ENCODE measurements around the gene FAM13A. TPM values are rescaled to one million over a fixed set of nuclear protein-coding genes. Genes with fewer than 3 reads are reported as not detected.

Gene FAM13A
- total RNA-seq, 2 donors from 2014 or later: 27.2 to 107 TPM

GRCh38 chr4:88681209-88681608 lies 375.8 kb downstream of the FAM13A start:
- intact Hi-C loops (cut with DNase I): no loop called here

More at GRCh38 chr4:88681209-88681608, 375.8 kb downstream of the FAM13A start:
- H3K36me3 ChIP-seq: peaks cover 0 to 8% of the 10 kb centered on the region in 2 donors
- no peaks in the 10 kb centered on the region for H3K9me3 ChIP-seq
- no peak overlapping the region for H3K27ac ChIP-seq
- H3K4me1 ChIP-seq (replicated peaks): no peaks in the 10 kb centered on the region
- TF ChIP-seq, protein P1, sequence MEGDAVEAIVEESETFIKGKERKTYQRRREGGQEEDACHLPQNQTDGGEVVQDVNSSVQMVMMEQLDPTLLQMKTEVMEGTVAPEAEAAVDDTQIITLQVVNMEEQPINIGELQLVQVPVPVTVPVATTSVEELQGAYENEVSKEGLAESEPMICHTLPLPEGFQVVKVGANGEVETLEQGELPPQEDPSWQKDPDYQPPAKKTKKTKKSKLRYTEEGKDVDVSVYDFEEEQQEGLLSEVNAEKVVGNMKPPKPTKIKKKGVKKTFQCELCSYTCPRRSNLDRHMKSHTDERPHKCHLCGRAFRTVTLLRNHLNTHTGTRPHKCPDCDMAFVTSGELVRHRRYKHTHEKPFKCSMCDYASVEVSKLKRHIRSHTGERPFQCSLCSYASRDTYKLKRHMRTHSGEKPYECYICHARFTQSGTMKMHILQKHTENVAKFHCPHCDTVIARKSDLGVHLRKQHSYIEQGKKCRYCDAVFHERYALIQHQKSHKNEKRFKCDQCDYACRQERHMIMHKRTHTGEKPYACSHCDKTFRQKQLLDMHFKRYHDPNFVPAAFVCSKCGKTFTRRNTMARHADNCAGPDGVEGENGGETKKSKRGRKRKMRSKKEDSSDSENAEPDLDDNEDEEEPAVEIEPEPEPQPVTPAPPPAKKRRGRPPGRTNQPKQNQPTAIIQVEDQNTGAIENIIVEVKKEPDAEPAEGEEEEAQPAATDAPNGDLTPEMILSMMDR (IDR thresholded peaks at IDR 0.05): no peak
- no peak for TF ChIP-seq POLR2AphosphoS5 (IDR thresholded peaks at IDR 0.05)
- TF ChIP-seq POLR2A (IDR thresholded peaks at IDR 0.05): no peak
- H3K27me3 ChIP-seq (replicated peaks; ENCODE audit: insufficient read depth): no peaks in the 10 kb centered on the region
- H3K4me3 ChIP-seq: no peak overlapping the region
- 95% methylated on average over 5 of the region's 5 CpGs for WGBS
- DNase-seq (ENCODE audit: low spot score): no peak

Small RNAs within 50 kb of the gene (small RNA-seq; reads per million reads assigned to genes)
- gene RF02115 (0 reads per million in 2 donors), gene RNU6-33P (0 reads per million in 2 donors)

Other genes with a start within 250 kb of the FAM13A start
- gene TIGD2, start 54.3 kb upstream of the FAM13A start, total RNA-seq: 1 to 10 TPM; 8.6 to 8.7 TPM

Data from prostate gland (tissue), 2 donors.